A673 (cell line): ENCODE results near the gene THYN1.

ENCODE experiments used
- CTCF ChIP-seq: fragments of 300-800, 200-600 bp; sonication (generic); conservative IDR thresholded peaks from 2 replicates; pipeline ENCODE4 v1.5.1; 2017; ENCODE audit warnings: low read depth, mild to moderate bottlenecking, antibody characterized with exemption, low read length, moderate library complexity, mixed read lengths
- EZH2 ChIP-seq: fragments of 200-600 bp; sonication (generic); IDR thresholded peaks from 2 replicates; pipeline ENCODE4 v1.6.1; 2017; ENCODE audit warnings: borderline replicate concordance, low read depth, mild to moderate bottlenecking, mixed read lengths, antibody characterized with exemption, low read length; ENCODE audit not compliant: poor library complexity, severe bottlenecking

- TF ChIP-seq CTCF (no peak), EZH2 (no peak)
Measured at GRCh38 chr11:134283461-134284230, 30.5 kb upstream of the THYN1 start.
